HPDE6-E6E7 (cell line): Measurements from ENCODE around the gene SLC22A17.
A peak's percentile ranks its signal among the peaks of the same experiment; 100 is the strongest.
"Not testable (repeated sequence)": the region's sequence is repeated elsewhere in the genome, so short reads cannot be mapped to it uniquely, and the experiment has no call there.

Experiments
- DNase-seq: peaks from one replicate; pipeline ENCODE4 v3.0.0; 2011; ENCODE audit warnings: missing footprints; ENCODE audit errors: extremely low spot score

The SLC22A17 gene

DNA sequence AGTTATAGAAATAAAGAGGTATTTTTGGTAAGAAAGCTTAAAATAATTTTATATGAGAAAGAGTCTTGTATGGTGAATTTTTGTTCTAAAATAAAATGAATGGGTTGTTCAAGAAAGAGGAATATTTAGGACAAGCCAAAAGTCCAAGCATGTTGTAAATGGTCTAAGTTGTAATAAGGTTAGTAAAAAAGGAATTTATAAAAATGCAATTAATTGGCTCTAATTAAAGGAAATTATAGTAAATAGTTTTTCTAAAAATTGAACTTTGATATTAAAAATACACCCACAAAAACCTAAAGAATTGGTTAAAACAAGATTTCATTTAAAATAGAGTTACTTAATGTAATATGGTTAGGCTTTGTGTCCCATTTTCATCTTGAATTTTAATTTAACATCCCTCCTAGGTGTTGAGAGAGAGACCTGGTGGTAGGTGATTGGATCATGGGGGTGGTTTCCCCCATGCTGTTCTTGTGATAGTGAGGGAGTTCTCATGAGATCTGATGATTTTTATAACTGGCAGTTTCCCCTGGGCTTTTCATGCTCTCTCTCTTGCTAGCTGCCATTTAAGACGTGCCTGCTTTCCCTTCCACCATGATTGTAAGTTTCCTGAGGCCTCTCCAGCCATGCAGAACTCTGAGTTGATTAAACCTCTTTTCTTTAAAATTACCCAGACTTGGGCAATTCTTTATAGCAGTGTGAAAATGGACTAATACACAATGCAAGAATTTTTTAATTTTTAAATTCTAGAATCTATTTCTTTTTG lies 13.0 kb downstream of the SLC22A17 start:
- no peak for DNase-seq

DNA sequence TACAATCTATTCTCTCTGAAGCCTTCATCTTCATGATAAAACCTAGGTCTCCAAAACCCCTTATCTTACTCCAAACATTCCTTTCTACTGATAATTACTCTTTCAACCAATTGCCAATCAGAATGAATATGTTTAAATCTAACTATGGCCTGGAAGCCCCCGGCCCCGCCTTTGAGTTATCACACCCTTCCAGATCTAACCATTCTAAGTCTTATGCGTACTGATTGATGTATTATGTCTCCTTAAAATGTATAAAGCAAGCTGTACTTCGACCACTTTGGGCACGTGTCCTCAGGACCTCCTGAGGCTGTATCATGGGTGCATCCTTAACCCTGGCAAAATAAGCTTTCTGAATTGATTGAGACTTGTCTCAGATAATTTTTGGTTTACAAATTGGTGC lies 17.1 kb downstream of the SLC22A17 start:
- no peak for DNase-seq

DNA sequence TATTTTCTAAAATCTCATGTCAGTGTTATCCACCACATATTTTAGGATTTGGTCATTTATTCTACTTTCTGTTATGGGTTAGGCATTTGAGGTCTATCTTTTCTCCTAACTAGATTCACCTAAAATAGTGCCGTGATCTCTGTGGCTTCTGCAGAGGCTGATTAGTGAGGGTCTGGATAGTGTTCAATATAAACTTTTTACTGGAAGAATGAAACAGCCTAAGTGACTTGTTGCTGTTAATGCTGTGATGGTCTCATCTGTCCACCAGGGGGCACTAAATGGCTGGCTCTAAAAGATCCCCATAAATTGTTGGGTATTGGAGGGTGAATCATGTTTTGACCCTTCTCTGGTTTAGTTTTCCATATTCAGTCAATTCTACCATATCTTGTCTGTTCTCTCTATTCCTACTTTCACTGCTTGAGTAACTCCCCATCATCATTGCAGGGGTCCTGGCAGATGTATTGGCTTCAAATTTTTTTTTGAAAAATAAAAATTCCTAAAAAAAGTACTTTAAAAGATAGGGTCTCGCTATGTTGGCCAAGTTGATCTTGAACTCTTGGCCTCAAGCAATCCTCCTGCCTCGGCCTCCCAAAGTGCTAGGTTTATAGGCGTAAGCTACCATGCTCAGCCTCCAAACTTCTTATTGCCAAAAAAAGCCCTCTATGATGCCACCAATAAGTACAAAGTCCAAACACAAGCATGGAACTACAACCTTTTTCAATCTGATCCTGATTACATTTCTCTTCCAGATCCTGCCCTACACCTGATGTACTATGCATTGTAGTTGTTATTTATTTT lies 24.5 kb downstream of the SLC22A17 start:
- DNase-seq = peak; percentile 66

GRCh38 chr14:23326491-23327332 lies 26.0 kb downstream of the SLC22A17 start:
- DNase-seq = no peak

GRCh38 chr14:23325746-23326145 lies 26.9 kb downstream of the SLC22A17 start:
- DNase-seq = not testable (repeated sequence)

DNA sequence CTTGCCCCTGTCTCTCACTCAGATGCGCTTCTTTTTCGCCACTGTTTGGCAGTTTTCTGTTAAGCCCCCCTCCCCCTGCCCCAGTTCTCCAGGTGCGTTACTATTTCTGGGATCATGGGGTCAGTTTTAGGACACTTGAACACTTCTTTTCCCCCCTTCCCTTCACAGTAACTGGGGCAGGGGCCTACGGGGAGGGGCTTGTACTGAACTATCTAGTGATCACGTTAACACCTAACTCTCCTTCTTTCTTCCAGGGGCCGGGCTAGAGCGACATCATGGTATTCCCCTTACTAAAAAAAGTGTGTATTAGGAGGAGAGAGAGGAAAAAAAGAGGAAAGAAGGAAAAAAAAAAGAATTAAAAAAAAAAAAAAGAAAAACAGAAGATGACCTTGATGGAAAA lies 27.7 kb downstream of the SLC22A17 start:
- no peak for DNase-seq

- no peak for DNase-seq
Observed at GRCh38 chr14:23324455-23324846, 28.2 kb downstream of the SLC22A17 start.

DNA sequence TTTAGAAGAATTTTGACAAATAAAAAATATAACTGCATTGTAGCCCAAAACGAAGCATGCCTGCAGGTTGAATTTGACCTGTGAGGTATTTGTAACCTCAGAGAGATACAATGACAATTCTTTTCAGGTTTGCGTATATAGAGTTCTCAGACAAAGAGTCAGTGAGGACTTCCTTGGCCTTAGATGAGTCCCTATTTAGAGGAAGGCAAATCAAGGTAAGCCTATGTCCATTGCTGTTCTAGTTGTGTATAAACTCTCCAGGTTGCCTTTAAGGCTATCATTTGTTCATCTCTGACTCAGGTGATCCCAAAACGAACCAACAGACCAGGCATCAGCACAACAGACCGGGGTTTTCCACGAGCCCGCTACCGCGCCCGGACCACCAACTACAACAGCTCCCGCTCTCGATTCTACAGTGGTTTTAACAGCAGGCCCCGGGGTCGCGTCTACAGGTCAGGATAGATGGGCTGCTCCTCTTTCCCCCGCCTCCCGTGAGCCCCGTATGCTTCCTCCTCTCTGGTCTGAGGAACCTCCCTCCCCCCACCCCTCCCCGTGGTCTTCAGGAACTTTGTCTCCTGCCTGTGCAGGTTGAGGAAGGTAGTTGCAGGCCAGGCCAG lies 28.7 kb downstream of the SLC22A17 start:
- no peak for DNase-seq

DNA sequence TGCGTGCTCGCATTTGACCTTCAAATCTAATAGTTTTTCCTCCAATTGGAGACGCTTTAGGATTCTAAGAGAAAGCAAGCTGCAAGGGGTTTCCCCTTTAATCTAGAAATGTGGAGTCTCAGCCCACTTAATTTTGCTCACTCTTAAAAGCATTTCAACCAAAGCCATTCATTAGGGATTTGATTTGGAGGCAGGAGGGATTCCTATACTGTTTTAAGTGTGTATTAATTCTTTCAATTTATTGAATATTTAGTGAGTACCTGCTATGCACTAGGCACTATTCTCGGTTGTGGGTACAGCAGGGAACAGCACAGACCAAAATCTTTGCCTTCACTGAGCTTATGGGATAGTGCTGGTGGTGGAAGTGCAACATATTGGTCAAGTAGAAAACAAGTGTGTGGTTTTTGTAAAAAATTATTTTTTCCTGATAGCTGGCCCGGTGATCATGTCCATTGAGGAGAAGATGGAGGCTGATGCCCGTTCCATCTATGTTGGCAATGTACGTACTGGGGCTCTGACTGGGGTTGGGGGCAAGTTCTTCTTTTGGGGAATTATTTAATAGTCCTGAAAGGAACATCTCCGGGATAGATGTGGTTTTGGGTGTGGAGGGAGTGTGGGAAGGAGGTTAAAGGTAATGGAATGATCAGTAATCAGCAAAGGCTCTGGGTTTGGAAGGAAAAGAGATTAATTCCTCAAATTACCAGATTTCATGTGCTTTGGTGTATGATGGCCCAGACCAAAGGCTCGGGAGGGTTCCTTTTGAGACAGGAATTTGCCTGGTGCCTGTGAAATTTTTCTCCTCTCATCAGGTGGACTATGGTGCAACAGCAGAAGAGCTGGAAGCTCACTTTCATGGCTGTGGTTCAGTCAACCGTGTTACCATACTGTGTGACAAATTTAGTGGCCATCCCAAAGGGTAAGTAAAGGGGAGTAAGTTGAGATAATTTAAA lies 29.8 kb downstream of the SLC22A17 start:
- no peak for DNase-seq

DNA sequence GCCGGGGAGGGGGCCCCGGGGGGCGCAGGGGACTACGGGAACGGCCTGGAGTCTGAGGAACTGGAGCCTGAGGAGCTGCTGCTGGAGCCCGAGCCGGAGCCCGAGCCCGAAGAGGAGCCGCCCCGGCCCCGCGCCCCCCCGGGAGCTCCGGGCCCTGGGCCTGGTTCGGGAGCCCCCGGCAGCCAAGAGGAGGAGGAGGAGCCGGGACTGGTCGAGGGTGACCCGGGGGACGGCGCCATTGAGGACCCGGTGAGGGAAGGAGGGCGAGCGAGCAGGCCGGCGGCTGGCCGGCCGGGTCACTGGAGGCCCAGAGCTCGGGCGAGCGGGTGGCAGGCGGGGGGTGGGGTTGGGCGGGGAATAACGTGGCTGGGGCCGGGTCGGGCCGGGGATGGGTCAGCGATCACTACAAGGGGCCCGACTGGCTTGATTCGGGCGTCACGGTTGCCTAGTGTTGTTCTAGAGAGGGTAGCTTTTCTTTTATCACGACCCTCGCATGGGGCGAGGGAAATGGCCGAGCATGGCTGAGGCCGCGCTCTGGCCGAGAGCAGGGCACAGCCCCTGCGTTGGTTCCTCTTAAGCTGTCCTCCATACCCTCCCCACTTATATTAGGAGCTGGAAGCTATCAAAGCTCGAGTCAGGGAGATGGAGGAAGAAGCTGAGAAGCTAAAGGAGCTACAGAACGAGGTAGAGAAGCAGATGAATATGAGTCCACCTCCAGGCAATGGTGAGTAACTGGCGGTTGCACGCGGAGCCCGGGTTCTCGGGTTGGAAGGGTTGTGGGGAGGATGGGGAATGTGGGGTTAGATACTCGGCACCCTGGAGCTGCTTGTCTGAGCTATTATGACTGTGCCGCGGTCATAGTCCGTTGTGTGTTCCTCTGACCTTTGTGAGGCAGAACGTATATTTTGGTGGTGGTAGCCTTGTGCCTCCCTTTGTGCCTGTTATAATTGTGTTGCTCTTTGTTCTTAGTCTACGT lies 30.8 kb downstream of the SLC22A17 start:
- DNase-seq = no peak

DNA sequence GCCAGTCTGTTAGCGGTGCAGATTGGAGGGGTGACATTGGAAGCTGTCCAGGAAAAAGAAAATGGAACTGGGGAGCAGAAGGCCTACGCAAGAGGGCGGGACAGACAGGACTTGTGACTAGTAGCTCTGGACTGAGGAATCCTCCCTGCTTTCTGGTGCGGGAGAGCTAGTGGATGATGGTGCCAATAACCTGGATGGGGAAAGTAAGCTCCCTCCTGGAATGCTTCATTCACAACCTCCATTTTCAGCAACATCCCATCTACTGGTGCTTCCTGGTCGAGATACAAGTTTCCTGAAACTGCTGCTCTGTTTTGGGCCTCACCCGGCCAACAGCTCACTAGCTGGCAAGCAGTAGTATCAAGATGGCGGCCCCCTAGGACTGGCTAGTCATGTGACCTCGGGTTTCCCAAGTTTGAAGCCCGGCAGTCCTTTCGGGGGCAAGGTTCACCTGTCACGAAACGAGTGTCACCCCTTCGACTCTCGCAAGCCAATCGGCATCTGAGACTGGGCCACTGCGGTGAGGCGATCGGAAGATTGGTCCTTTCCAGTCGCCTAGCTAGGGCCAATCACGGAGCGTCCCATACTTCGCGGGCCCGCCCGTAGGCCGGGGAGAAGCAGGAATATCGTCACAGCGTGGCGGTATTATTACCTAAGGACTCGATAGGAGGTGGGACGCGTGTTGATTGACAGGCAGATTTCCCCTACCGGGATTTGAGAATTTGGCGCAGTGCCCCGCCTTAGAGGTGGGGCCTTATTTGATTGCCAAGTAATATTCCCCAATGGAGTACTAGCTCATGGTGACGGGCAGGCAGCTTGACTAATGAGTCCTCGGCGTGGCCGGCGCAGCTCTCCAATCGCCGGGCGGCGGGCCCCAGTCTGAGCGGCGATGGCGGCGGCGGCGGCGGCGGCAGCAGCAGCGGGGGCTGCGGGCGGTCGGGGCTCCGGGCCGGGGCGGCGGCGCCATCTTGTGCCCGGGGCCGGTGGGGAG lies 31.8 kb downstream of the SLC22A17 start, which contains the start of gene PABPN1:
Gene PABPN1, plus strand, starts transcription at position 874 of the 988 bp plus-strand sequence. Its CDS starts 13 bp downstream, at position 887.
- peak; percentile 92 for DNase-seq

GRCh38 chr14:23319746-23320583 lies 32.7 kb downstream of the SLC22A17 start:
- no peak for DNase-seq

DNA sequence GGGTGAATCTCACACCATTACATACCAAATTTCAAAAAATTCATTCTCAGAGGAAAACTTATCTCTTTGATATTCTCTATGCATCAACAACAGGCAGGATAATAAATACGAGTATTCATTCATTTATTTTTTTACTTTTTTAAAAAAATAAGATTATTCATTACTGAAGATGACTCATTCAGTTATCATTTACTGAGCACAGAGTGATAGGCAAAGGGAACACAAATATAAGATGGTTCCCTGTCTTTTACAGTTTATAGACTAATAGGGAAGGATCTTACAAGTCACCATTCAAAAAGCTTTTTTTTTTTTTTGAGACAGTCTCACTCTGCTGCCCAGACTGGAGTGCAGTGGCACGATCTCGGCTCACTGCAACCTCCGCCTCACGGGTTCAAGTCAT lies 36.4 kb downstream of the SLC22A17 start:
- no peak for DNase-seq

- DNase-seq = no peak
Observed at GRCh38 chr14:23310546-23310945, 42.1 kb downstream of the SLC22A17 start.

GRCh38 chr14:23308721-23309445 lies 43.8 kb downstream of the SLC22A17 start:
- DNase-seq = no peak
